Fibroblast of skin of scalp (primary cell): ENCODE data around the gene JDP2.
A peak's percentile ranks its signal among the peaks of the same experiment; 100 is the strongest.

Experiments used
- DNase-seq: peaks from one replicate; pipeline ENCODE4 v3.0.0-alpha.2; 2013

The JDP2 gene

DNA sequence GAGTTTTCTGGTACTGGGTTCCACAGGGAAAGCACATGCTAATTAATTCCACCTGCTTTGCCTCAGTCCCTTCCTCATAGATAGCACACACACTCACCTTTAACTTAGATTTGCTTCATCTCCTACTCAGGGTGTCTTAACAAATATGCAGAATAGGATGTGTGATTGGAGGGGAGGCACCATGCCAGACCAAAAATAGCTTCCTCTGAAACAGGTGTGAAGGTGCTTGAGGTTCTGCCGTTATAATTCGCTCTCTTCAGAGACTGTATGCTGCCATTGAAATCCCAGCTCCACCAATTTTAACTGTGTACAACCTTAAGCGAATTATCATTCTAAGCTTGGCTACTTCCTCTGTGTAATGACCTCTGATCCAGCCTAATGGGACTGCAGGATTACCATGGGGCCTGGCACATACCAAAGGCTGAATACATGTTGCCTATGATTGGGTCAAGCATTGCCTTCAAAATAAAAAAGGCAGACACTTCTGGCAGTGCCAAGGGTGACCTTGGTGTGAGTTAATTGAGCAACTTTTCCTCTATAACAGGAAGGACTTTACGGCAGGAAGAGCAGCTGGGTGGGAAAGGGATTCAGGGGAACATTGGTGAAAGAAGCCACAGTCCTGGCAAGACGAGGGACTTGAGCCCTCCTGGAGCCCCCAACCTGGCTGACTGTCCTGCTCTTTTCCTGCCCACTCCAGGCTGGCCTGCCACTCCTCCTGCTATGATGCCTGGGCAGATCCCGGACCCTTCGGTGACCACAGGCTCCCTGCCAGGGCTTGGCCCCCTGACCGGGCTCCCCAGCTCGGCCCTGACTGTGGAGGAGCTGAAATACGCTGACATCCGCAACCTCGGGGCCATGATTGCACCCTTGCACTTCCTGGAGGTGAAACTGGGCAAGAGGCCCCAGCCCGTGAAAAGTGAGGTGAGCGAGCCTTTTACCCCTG, 9.7 kb downstream of the JDP2 start:
- no peak for DNase-seq

DNA sequence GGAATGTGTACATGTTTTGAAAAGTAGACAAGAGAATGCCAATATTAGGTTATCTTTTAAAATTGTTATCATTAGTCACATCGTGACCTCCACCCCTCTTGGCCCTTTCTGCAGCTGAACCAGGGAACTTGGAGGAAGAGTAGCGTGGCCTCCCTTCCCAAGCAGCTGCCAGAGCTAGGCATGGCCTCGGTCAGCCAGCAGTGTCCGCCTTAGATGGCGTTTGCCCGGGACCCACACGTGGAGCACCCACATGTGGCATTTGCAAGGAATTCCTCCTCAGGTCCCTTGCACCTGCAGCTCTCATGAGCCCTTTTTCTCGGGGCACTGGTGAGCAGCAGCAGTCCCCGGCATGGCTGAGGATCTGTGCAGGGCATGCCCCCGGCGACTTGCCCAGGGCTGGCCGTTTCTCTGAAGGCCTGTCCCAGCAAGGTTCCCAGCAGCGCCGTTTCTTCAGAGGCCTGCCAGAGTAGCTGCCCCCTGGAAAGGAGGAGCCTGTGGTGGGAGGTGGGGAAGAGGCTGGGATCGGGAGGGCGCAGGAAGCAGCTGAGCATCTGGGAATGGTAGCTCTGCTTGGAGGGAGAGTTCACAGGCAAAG, 10.8 kb downstream of the JDP2 start:
- no peak for DNase-seq

DNA sequence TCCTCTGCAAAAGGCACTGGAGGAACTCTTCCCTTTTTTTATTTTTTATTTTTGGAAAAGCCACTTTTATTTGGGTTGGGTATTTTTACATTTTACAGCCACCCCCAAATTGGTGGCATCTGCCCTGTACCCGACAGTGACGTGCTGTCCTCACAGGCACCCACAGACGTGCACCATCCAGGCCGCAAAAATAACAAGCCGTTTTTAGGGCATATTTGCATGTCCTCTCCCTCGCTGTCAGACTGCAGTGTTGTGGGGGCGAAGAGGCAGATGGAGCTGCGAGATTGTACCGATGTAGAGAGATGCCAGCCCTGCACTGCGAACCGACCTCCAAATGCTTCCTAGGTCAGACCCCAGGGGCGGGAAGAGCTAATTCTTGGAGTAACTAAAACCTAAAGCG, 12.2 kb downstream of the JDP2 start:
- no peak for DNase-seq

DNA sequence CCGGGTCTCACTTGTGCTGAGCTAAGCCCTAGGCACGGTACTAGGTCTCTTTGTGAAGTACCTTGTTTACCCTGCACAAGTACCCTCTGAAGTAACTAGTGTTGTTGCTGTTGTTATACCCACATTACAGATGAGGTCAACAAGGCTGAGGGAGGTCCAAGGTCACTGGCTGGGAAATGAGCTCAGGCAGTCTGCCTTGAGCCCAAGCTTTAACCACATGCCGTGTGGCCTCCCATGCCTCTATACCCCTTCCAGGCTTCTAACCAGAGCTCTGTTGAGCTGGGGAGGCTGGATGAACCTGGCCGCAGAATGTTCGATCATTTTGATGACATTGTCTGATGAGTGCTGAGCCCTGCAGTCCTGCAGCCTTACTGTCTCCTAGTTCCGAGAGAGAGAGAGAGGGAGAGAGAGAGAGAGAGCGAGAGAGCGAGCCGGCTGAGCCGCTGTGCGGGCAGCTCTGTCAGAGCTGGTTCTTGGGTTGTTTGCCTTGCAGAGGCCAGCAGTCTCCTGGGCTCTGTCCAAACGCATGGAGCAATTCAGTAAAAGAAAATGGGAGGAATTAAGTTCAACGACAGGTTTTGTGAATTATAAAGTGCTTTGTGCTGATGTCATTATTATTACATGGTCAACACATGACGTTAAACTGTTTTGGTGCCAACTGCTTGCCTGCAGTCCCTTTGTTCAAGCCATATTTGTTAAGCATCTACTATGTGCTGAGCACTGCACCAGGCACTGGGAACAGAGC, 13.1 kb downstream of the JDP2 start:
- peak; percentile 65 for DNase-seq

DNA sequence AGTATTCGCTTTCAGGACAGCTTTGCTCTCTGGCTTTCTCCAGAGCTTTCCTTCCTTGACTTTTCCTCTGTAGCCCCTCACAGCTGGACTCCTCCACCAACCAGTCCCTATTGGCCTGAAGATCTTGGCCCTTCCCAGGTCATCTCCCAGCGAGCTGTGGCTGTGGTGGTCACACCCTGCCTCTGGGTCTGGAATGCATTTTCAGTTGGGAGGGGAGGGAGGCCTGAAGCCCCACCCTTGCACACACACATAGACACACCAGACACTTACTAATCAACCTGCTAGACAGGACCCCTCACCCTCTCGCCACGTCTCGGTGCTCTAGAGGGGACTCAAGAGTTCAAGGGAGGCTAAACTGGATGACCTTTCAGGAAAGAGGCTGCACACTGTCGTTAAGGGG, 13.9 kb downstream of the JDP2 start:
- DNase-seq, result peak; percentile 34

DNA sequence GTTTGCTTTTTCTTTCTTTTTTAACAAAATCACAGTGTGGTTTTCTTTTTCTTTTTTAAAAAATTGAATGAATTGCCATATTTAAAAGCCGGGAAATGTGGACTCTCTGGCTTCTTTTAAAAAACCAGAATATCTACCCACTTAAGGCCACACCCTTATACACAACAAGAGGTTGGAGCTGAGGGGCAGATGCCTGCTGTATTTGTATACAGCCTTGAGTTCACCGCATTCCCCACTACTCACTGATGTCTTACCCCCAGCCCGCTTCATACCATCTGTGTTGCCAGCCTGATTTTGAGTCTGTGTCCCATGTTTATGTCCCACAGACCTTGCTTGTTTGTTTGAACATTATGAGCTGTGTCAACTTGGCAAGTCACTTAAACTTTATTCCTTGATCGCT, 14.3 kb downstream of the JDP2 start:
- no peak for DNase-seq

DNA sequence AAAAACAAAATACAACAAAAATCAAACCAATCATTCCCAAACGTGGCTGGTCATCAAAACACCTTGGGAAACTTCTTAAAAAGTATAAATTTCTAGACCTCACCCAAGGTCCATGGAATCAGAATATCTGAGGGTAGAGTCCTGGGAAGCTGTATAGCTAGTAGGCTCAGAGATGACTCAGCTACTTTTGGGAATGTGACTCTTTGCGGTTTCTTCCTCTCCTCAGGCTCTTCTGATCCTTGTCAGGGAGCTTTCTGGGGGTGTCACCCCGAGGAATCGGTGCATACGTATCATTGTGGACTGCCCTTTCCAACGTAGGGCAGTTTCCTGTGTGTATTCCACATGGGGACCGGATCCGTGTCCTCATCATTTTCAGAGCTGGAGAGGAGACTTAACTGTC, 14.8 kb downstream of the JDP2 start:
- peak; percentile 58 for DNase-seq

DNA sequence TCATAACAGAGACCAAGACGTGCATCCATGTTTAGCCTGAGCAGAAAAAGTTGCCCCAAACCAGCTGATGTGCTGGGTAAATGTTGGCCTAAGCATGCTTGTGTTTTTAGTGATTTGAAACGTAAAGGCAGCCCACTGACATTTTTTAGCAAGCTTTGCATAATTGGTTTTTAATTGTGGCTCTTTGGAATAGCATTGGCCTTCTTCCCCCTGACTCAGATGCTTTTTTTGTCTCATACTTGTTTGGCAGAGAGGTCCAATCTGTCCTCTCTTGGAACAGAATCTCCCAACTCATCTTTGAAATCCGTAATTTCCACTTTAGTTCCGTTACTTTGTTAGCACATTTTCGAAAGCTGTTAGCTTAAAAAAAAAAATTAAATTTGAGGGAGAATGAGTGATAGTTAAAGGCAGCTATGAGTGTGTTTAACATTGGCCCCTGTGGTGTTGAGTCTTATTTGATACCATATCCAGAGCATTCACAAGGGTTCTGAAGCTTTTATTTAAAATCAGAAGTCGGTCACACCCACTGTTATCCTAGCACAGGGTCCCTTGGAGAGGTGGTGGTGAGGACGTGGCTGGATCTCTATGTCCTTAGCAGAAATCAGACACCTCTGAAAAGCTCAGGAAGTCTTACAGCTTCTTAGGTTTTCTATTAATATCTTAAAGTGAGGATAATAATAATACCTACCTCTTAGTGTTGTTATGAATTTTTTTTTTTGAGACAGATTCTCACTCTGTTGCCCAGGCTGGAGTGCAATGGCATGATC, 15.6 kb downstream of the JDP2 start:
- no peak for DNase-seq

DNA sequence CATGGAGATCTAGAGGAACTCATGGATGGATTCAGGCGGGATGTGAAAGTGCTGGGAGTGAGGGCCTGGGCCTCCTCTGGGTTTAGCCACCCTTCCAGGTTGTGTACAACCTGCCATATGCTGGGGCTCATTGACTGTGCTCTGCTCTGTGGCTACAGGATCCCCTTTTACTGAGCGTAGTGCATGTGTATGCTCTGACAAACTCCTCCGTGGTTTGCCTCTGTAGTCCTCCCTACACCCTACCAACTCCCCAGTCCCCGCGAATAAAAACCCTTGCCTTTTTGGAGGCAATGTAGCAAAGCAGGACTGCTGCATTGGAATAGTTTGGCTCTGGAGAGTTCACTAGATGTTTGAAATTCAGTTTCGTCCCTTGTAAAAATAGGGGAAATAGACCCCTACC, 17.4 kb downstream of the JDP2 start:
- DNase-seq, result no peak

DNA sequence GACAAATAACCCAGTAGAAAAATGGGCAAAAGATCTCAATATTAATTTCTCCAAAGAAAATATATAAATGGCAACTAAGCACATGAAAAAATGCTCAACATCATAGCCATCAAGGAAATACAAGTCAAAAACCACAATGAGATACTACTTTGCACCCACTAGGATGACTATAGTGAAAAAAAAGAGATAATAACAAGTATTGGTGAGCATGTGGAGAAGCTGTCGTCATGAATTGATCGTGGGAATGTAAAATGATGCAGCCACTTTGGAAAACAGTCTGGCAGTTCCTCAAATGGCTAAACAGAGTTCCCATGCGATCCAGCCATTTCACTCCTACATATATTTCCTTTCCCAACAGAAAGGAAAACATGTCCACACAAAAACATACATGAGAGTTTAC, 18.1 kb downstream of the JDP2 start:
- no peak for DNase-seq

DNA sequence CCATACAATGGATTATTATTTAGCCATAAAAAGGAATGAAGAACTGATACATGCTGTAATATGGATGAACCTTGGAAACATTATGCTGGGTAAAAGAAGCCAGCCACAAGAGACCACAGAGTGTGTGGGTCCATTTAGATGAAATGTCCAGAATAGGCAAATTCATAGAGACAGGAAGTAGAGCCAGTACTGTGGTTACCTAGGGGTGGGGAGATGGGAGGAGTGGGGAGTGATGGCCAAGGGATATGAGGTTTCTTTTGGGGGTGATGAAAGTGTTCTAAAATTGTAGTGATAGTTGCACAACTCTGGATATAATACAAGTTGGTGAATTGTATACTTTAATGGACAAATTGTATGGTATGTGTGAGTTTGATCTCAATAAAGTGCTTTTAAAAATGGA, 18.6 kb downstream of the JDP2 start:
- no peak for DNase-seq

DNA sequence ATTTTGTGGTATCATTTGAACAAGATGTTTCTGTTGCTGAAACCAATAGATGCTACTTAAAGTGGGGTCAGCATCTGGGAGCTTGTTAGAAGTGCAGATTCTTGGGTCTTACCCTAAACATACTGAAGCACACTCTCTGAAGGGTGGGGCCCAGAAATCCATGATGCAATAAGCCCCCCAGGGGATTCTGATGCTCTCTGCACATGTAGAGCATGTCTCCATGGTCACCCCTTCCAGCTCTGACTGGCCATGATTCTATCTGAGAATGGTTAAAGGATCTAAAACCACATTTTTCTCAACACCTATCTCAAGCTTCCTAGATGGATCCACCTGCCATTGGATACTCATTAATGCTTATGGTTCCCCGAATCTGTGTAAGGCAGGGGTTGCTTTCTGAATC, 20.4 kb downstream of the JDP2 start:
- peak; percentile 39 for DNase-seq

DNA sequence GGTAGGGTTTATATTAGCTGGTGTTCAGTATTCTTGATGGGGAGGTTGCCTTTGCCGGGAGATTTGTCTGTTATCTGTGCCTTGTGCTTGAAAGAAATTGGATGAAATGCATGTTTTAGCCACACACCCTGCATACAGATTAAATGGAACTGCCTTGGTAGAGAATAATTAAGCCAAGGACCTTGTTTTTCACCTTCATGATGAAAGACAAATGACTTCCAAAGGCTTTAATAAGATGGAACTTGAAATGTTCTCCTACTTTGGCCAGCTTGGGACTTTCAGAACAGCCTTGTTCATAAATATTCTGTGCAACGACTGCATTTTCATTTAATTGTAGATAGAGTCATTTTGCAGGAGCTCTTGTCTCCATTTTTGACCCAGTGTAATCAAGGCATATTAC, 21.2 kb downstream of the JDP2 start:
- DNase-seq, result no peak

DNA sequence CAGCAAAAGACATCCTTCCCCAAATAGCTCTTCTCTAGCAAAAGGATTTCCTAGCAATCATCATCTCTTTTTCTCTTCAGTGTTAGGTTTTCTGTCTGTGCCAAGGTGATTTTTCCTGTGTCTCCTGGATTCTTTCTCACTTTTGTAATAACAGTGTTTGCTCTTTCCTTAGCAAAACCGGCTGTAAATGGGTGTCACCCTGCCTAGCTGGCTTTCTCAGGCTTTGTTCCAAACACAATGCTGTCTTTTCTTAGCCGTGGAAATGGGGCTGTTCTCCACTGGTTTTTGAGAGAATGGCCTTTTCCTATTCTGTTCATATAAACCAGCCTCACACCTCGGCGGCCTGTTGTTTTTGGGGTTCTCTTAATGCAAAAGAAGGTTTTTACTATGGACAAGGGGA, 21.9 kb downstream of the JDP2 start:
- DNase-seq, result no peak

DNA sequence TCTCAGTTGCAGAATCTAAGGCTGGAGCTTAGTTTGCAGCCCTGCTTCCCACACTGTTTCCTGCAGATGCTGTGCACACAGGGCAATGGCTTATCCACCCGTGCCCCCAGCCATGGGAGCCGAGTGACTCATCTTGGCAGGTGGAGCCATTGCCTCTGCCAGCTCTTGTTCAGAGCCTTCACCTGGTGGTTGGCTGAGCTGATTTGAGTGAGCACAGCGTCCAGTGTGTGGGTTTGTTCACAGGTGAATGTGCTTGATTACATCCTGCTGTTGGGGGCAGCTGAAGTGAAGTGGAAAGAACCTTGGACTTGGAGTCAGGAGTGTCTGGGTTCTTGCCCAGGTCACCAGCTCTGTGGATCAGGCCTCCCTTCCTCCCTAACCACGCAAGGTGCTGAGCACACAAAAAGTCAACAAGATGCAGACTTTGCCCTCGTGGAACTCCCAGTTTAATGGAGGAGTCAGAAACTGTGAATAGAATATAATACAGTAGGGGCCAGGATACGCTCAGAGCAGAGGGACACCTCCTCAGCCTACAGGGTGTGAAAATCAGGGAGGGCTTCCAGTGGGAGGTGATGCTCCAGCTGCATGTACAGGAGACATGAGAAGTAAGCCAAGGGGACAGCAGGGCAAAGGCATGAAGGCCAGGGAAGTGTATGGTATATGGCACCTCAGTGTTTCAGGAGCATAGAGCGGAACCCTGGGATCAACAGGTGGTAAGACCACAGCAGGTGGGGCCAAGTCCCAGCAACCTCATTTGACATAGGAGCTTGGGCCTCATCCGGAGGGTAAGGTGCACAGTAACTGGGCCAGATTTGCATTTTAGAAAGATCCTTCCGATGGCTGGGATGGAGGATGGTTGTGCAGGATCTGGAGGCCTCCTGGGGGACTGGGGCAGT, 22.8 kb downstream of the JDP2 start:
- DNase-seq, result no peak

DNA sequence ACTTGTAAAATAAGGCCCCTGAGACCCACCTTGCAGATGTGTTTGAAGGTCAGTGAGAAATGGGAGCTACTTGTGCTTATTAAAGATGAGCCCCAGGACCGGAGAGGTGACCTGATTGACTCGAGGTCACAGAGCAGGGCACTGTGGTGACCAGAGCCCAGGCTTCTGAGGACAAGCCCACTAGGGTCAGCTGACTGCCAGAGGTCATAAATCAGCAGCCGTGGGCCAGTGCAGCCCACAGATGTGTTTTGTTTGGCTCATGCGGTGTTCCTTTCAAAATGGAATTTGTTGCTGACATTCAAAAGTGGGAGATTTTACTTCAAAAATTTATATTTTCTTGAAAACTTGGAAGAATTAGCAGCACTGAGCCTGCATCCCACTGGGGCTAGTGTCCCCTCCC, 24.5 kb downstream of the JDP2 start:
- no peak for DNase-seq

DNA sequence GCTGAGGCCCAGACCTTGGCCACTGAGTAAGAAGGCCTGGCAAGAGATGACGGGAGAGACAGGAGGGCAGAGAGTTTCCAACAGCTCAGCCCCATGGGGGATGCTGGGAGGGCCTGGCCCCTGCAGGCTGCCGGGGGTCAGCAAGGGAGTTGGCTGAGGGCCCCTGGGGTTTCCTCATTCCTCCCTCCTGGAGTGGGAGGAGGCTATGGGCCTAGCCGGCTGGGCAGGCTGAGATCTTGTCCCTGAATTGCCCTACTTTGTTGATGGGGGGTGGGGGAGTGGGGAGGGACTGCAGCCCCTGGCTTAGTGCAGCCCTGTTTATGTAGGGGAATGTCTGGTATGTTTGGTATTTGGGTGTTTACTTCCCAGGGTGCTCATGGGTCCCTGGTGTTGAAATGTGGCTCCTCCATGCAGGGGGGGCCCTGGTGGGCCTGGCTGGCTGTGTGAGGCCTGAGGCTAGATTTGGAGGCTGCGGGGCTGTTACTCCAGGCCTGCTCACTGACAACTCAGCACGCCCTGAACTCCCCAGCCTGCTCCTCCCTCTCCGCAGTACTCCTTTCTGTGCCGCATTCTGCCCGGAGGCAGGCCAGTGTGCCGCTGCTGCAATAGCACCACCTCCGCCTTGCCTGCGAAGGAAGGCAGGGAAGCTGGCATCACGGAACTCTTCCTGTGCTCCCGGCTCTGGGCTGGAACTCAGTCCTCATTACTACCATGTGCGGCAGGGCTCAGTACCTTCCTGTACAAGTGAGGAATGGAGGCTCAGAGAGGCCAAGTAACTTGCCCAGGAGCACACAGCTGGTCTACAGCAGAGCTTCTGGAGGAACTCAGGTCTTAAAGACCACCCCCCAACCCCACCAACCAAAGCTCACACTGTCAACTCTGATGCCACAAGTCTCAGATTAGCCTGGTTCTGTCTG, 25.3 kb downstream of the JDP2 start:
- DNase-seq, result peak; percentile 98

DNA sequence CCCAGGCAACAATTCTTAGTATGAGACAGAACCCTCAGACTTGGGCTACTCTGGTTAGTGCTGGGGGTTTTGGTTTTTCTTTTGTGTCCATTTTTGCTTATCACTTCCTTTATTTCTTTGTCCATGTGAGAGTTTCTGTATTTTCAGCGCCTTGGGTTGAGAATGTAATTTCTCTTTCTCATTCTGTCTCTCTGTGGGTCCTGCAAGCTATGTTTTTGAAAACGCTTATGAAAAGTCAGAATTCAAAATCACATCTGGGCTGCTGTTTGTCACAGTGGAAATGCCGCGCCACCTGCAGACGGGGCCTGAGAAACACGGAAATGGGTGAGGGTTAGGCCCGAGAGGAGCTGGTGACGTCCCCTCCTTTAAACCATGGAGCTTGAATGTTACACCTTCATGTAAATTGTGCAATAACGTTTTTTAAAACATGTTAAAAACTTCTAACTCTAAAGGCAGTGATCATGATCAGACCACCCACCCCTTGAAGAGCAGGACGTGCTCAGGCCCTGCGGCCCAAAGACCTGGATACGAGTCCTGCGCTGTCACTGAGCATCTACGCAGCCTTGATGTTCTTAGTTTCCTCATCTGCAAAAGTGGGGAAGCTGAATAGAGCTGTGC, 26.1 kb downstream of the JDP2 start:
- DNase-seq, result no peak

DNA sequence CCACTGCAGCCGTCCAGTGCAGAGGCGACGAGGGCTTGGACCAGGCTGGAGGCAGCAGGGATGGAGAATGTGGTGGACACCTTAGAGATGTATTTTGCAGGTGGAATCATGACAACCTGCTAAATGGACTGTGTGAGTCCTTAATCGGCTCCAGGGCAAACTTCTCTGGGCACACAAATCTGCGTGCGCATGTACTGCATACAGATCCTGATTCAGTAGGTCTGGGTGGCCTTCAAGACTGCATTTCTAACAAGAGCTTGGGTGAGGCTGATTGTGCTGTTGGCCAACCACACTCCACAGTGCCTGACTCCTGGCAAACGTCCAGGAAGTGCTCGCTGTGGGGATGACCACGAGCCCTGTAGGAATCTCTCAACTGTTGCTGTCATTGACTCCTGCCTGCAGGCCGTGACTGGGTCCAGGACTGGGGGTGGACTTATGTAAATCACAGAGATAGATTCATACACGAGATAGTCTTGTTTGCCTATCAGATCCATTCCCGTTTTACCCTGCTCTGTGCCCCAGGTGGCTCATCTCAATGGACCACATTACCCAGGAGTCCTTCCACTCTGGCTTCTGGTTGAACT, 27.2 kb downstream of the JDP2 start:
- DNase-seq, result peak; percentile 88
